ENCODE data around the gene NREP.

- no peak for TF ChIP-seq NANOG (IDR thresholded peaks at IDR 0.05; ENCODE audit: borderline replicate concordance)
- TF ChIP-seq, protein P1, sequence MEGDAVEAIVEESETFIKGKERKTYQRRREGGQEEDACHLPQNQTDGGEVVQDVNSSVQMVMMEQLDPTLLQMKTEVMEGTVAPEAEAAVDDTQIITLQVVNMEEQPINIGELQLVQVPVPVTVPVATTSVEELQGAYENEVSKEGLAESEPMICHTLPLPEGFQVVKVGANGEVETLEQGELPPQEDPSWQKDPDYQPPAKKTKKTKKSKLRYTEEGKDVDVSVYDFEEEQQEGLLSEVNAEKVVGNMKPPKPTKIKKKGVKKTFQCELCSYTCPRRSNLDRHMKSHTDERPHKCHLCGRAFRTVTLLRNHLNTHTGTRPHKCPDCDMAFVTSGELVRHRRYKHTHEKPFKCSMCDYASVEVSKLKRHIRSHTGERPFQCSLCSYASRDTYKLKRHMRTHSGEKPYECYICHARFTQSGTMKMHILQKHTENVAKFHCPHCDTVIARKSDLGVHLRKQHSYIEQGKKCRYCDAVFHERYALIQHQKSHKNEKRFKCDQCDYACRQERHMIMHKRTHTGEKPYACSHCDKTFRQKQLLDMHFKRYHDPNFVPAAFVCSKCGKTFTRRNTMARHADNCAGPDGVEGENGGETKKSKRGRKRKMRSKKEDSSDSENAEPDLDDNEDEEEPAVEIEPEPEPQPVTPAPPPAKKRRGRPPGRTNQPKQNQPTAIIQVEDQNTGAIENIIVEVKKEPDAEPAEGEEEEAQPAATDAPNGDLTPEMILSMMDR (conservative IDR thresholded peaks at IDR 0.05; ENCODE audit: low read depth in 2 of 2) = no peak
Measured at GRCh38 chr5:111691914-111692313, 65.1 kb downstream of the NREP start.

Measured in GM23338 (cell line).